Liver (tissue), 9 donors: ENCODE measurements around the gene LRRC26. TPM values are rescaled to one million over a fixed set of nuclear protein-coding genes. Genes with fewer than 3 reads are reported as not detected.

Experiments used
- DNase-seq: peaks from one replicate; pipeline ENCODE4 v3.0.0-alpha.2; 2017; ENCODE audit warnings: low spot score
- H3K27ac ChIP-seq, 2 donors: one replicate each; pipeline ENCODE4 v1.7.0; 2013; ENCODE audit warnings: inconsistent platforms in 2 of 2, low read length in 2 of 2, control low read depth in 1 of 2, low read depth in 1 of 2, mild to moderate bottlenecking in 1 of 2
- H3K27me3 ChIP-seq, 4 donors: one replicate each; pipeline versions ENCODE4 v1.6.1 to v1.7.0; 2013; ENCODE audit warnings: low read length in 3 of 4, inconsistent platforms in 1 of 4, mild to moderate bottlenecking in 1 of 4, moderate library complexity in 1 of 4; ENCODE audit not compliant: control insufficient read depth in 4 of 4, insufficient read depth in 4 of 4
- H3K36me3 ChIP-seq, 4 donors: one replicate each; pipeline versions ENCODE4 v1.6.1 to v1.7.0; 2013; ENCODE audit warnings: low read length in 3 of 4, mild to moderate bottlenecking in 3 of 4, low read depth in 1 of 4, moderate library complexity in 1 of 4; ENCODE audit not compliant: control insufficient read depth in 4 of 4, insufficient read depth in 3 of 4
- H3K4me1 ChIP-seq, 4 donors: one replicate each; pipeline versions ENCODE4 v1.6.1 to v1.7.0; 2013; ENCODE audit warnings: low read length in 3 of 4, mild to moderate bottlenecking in 3 of 4, moderate library complexity in 1 of 4; ENCODE audit not compliant: control insufficient read depth in 4 of 4, insufficient read depth in 4 of 4
- H3K4me3 ChIP-seq, 3 donors: one replicate each; pipeline versions ENCODE4 v1.6.1 to v1.7.0; 2013; ENCODE audit warnings: low read length in 3 of 3, control low read depth in 1 of 3, low read depth in 1 of 3, mild to moderate bottlenecking in 1 of 3
- H3K9ac ChIP-seq, 2 donors: one replicate each; pipeline ENCODE4 v1.7.0; 2013; ENCODE audit warnings: low read length in 2 of 2, mild to moderate bottlenecking in 2 of 2, moderate library complexity in 2 of 2, control low read depth in 1 of 2, low read depth in 1 of 2
- H3K9me3 ChIP-seq, 4 donors: one replicate each; pipeline versions ENCODE4 v1.6.1 to v1.7.0; 2013; ENCODE audit warnings: low read length in 3 of 4; ENCODE audit not compliant: control insufficient read depth in 4 of 4
- ATF3 ChIP-seq: IDR thresholded peaks from 2 replicates; pipeline ENCODE4 v1.6.1; 2016; ENCODE audit warnings: antibody characterized with exemption
- EGR1 ChIP-seq, 2 donors: IDR thresholded peaks; 2 replicates each; pipeline ENCODE4 v1.6.1; 2016 to 2018; ENCODE audit warnings: antibody characterized with exemption in 2 of 2, low read depth in 2 of 2
- FOXA1 ChIP-seq: IDR thresholded peaks from 2 replicates; pipeline ENCODE4 v1.6.1; 2016; ENCODE audit warnings: antibody characterized with exemption
- FOXA2 ChIP-seq: IDR thresholded peaks from 2 replicates; pipeline ENCODE4 v1.6.1; 2016; ENCODE audit warnings: antibody characterized with exemption
- GABPA ChIP-seq, 2 donors: IDR thresholded peaks in 1 of 2; conservative IDR thresholded peaks in 1 of 2; 2 replicates each; pipeline ENCODE4 v1.6.1; 2016; ENCODE audit warnings: antibody characterized with exemption in 2 of 2, mild to moderate bottlenecking in 1 of 2, moderate library complexity in 1 of 2
- HNF4A ChIP-seq, 2 donors: conservative IDR thresholded peaks; 2 replicates each; pipeline ENCODE4 v1.6.1; 2016; ENCODE audit warnings: antibody characterized with exemption in 2 of 2, mild to moderate bottlenecking in 2 of 2
- HNF4G ChIP-seq: IDR thresholded peaks from 2 replicates; pipeline ENCODE4 v1.6.1; 2016; ENCODE audit warnings: antibody characterized with exemption
- JUND ChIP-seq, 2 donors: IDR thresholded peaks; 2 replicates each; pipeline ENCODE4 v1.6.1; 2016; ENCODE audit warnings: antibody characterized with exemption in 2 of 2
- MAX ChIP-seq: IDR thresholded peaks from 2 replicates; pipeline ENCODE4 v1.6.1; 2016; ENCODE audit warnings: antibody characterized with exemption
- NR2F2 ChIP-seq: IDR thresholded peaks from 2 replicates; pipeline ENCODE4 v1.6.1; 2016; ENCODE audit warnings: antibody characterized with exemption
- RAD21 ChIP-seq, 2 donors: IDR thresholded peaks; 2 replicates each; pipeline ENCODE4 v1.6.1; 2016; ENCODE audit warnings: antibody characterized with exemption in 2 of 2, mild to moderate bottlenecking in 2 of 2
- REST ChIP-seq: IDR thresholded peaks from 2 replicates; pipeline ENCODE4 v1.6.1; 2016; ENCODE audit warnings: antibody characterized with exemption, mild to moderate bottlenecking
- RXRA ChIP-seq, 2 donors: IDR thresholded peaks; 2 replicates each; pipeline ENCODE4 v1.6.1; 2017 to 2018; ENCODE audit warnings: antibody characterized with exemption in 2 of 2, mild to moderate bottlenecking in 1 of 2
- SP1 ChIP-seq: IDR thresholded peaks from 2 replicates; pipeline ENCODE4 v1.6.1; 2018; ENCODE audit warnings: antibody characterized with exemption, mild to moderate bottlenecking
- TAF1 ChIP-seq: conservative IDR thresholded peaks from 2 replicates; pipeline ENCODE4 v1.6.1; 2016; ENCODE audit warnings: antibody characterized with exemption, mild to moderate bottlenecking
- YY1 ChIP-seq: IDR thresholded peaks from 2 replicates; pipeline ENCODE4 v1.6.1; 2016; ENCODE audit warnings: antibody characterized with exemption, mild to moderate bottlenecking
- WGBS: extraction: QIAGEN DNeasy Blood & Tissue Kit; methylation state at CpG from one replicate; pipeline ENCODE4 v1.1.7; 2013; 5-methylcytosine and 5-hydroxymethylcytosine counted together
- polyA plus RNA-seq, 2 donors: library from polyadenylated mRNA; stranded (reverse) in 1 of 2; unstranded in 1 of 2; fragments of 200-250 nt in 1 of 2; fragments of >200 nt in 1 of 2; fragmentation: Nextera tagmentation in 1 of 2; extraction: Ambion mirVana in 1 of 2; gene quantifications; one replicate each; pipeline versions ENCODE4 v1.2.1 to v1.2.3, GENCODE V29; 2013 to 2015
- total RNA-seq, 2 donors: library from RNA; depleted of rRNA; stranded (reverse); fragments of >200 nt; gene quantifications; one replicate each; pipeline ENCODE4 v1.2.3, GENCODE V29; 2014
- TF ChIP-seq, protein P1 (sequence below): fragments of 150-350 bp; IDR thresholded peaks from 2 replicates; pipeline ENCODE4 v1.5.1; 2017; ENCODE audit warnings: improper control_type of control experiment, low read depth, low read length; ENCODE audit not compliant: missing input control
- TF ChIP-seq, protein P2 (sequence below): IDR thresholded peaks from 2 replicates; pipeline ENCODE4 v1.6.1; 2016; ENCODE audit warnings: antibody characterized with exemption
- donor health status: healthy.
- donor health status: healthy.
- donor health status: healthy.
- donor health status: healthy.
- donor health status: healthy.

LRRC26 gene
- total and polyA plus RNA-seq, 4 donors, result 0.09 to 0.17 TPM; not detected in 2

GRCh38 chr9:137202966-137203365 lies 33.1 kb upstream of the LRRC26 start:
- H3K27me3 ChIP-seq, result no peaks in the 10 kb centered on the region
- no peak overlapping the region for H3K4me3 ChIP-seq
- no peak for TF ChIP-seq HNF4G
- peak; percentile 3 for TF ChIP-seq NR2F2
- TF ChIP-seq HNF4A (conservative IDR thresholded peaks at IDR 0.05), result peak; percentile 26 to 46
- no peak for TF ChIP-seq GABPA (IDR thresholded peaks at IDR 0.05 in 1 of 2, conservative IDR thresholded peaks at IDR 0.05 in 1 of 2)
- DNase-seq, result no peak
- peak overlapping the region; percentile 31 to 78 for H3K27ac ChIP-seq
- no peaks in the 10 kb centered on the region for H3K9me3 ChIP-seq
- 37% methylated on average over 8 of the region's 8 CpGs for WGBS
- no peak overlapping the region for H3K9ac ChIP-seq
- H3K4me1 ChIP-seq, result peaks cover 27 to 78% (median 65%) of the 10 kb centered on the region in 4 donors
- no peaks in the 10 kb centered on the region for H3K36me3 ChIP-seq

- no peaks in the 10 kb centered on the region for H3K9me3 ChIP-seq
- no peaks in the 10 kb centered on the region for H3K27me3 ChIP-seq
- H3K9ac ChIP-seq, result peak overlapping the region; percentile 30 to 40
- no peak for DNase-seq
- H3K27ac ChIP-seq, result peak overlapping the region; percentile 58 to 87
- TF ChIP-seq HNF4G, result no peak
- peak overlapping the region; percentile 47 to 83 (median 57) for H3K4me3 ChIP-seq
- H3K4me1 ChIP-seq, result peaks cover 27 to 83% (median 72%) of the 10 kb centered on the region in 4 donors
- no peaks in the 10 kb centered on the region for H3K36me3 ChIP-seq
- WGBS, result 17% methylated on average over 23 of the region's 23 CpGs
Measured at GRCh38 chr9:137201205-137201868, 31.5 kb upstream of the LRRC26 start.

GRCh38 chr9:137200311-137201204 lies 30.7 kb upstream of the LRRC26 start, which contains the start of gene TPRN:
TPRN (minus strand) TSS chr9:137200741; CDS start chr9:137200711, 30 bp downstream.
- Histone ChIP-seq H3K9me3 (no peaks in the 10 kb centered on the region), H3K27me3 (no peaks in the 10 kb centered on the region), H3K27ac (peak within 1 kb of the TSS; percentile 58 to 87), H3K9ac (peak within 1 kb of the TSS; percentile 30 to 40), H3K4me3 (peak within 1 kb of the TSS; percentile 66 to 90 (median 83)), H3K4me1 (peaks cover 30 to 84% (median 73%) of the 10 kb centered on the region in 4 donors), H3K36me3 (no peaks in the 10 kb centered on the region)
- TF ChIP-seq SP1 (peak; percentile 97), GABPA (IDR thresholded peaks at IDR 0.05 in 1 of 2, conservative IDR thresholded peaks at IDR 0.05 in 1 of 2) (peak in 1 of 2 donors; percentile 87), FOXA1 (no peak), JUND (IDR thresholded peaks at IDR 0.05) (no peak), FOXA2 (no peak), MAX (peak; percentile 59), YY1 (peak; percentile 89), EGR1 (IDR thresholded peaks at IDR 0.05; ENCODE audit: low read depth in 2 of 2) (peak in 1 of 2 donors; percentile 61), RAD21 (IDR thresholded peaks at IDR 0.05) (peak in 1 of 2 donors; percentile 19), REST (peak; percentile 85), NR2F2 (peak; percentile 88), RXRA (IDR thresholded peaks at IDR 0.05) (peak; percentile 79 to 90), HNF4A (conservative IDR thresholded peaks at IDR 0.05) (peak; percentile 90 to 98), TAF1 (no peak), ATF3 (no peak), HNF4G (peak; percentile 81)
- TF ChIP-seq, protein P1, sequence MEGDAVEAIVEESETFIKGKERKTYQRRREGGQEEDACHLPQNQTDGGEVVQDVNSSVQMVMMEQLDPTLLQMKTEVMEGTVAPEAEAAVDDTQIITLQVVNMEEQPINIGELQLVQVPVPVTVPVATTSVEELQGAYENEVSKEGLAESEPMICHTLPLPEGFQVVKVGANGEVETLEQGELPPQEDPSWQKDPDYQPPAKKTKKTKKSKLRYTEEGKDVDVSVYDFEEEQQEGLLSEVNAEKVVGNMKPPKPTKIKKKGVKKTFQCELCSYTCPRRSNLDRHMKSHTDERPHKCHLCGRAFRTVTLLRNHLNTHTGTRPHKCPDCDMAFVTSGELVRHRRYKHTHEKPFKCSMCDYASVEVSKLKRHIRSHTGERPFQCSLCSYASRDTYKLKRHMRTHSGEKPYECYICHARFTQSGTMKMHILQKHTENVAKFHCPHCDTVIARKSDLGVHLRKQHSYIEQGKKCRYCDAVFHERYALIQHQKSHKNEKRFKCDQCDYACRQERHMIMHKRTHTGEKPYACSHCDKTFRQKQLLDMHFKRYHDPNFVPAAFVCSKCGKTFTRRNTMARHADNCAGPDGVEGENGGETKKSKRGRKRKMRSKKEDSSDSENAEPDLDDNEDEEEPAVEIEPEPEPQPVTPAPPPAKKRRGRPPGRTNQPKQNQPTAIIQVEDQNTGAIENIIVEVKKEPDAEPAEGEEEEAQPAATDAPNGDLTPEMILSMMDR, result no peak
- TF ChIP-seq, protein P2, sequence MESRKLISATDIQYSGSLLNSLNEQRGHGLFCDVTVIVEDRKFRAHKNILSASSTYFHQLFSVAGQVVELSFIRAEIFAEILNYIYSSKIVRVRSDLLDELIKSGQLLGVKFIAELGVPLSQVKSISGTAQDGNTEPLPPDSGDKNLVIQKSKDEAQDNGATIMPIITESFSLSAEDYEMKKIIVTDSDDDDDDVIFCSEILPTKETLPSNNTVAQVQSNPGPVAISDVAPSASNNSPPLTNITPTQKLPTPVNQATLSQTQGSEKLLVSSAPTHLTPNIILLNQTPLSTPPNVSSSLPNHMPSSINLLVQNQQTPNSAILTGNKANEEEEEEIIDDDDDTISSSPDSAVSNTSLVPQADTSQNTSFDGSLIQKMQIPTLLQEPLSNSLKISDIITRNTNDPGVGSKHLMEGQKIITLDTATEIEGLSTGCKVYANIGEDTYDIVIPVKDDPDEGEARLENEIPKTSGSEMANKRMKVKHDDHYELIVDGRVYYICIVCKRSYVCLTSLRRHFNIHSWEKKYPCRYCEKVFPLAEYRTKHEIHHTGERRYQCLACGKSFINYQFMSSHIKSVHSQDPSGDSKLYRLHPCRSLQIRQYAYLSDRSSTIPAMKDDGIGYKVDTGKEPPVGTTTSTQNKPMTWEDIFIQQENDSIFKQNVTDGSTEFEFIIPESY, result peak; percentile 33
- WGBS, result under 1% methylated on average over 117 of the region's 118 CpGs
- peak; percentile 98 for DNase-seq
